KBM-7 (cell line): ENCODE data around the gene ZNF670.
A peak's percentile ranks its signal among the peaks of the same experiment; 100 is the strongest.
"Not testable (repeated sequence)": the region's sequence is repeated elsewhere in the genome, so short reads cannot be mapped to it uniquely, and the experiment has no call there.

Experiments used
- DNase-seq: peaks from one replicate; pipeline ENCODE4 v3.0.0-alpha.2; 2015
- in situ Hi-C: fragments of 300-500 bp; cut with MboI; formaldehyde crosslinking; loops from 2 replicates; pipeline ENCODE4 v1.14.3; 2020; ENCODE audit warnings: low sequenced_read_pairs, low pct_unique_long_range_greater_than_20kb, mixed read lengths

ZNF670 gene

GRCh38 chr1:247056071-247056470, 22.5 kb downstream of the ZNF670 start:
- in situ Hi-C loops, result no loop called here
- DNase-seq, result no peak

GRCh38 chr1:247054992-247055415, 23.6 kb downstream of the ZNF670 start:
- peak; percentile 31 for DNase-seq
- in situ Hi-C loops, result no loop called here

DNA sequence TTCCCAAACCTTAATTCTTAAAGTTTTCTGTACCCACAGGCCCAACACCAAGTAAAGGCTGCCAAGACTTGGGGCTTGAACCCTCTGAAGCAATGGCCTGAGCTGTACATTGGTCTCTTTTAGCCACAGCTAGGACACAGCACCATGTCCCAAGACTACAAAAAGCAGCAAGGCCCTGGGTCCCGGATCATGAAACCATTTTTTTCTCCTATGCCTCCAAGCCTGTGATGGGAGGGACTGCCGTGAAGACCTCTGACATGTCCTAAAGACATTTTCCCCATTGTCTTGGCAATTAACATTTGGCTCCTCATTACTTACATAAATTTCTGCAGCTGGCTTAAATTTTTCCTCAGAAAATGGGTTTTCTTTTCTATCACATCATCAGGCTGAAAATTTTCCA, 30.9 kb downstream of the ZNF670 start:
- DNase-seq, result no peak
- in situ Hi-C loops, result no loop called here

DNA sequence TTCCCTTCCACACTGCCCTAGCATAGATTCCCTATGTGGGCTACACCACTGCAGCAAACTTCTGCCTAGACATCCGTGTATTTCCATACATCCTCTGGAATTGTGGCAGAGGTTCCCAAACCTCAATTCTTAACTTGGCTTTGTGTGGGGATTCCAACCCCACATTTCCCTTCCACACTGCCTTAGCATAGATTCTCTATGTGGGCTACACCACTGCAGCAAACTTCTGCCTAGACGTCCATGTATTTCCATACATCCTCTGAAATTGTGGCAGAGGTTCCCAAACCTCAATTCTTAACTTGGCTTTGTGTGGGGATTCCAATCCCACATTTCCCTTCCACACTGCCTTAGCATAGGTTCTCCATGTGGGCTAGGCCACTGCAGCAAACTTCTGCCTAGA, 31.4 kb downstream of the ZNF670 start:
- DNase-seq, result no peak
- in situ Hi-C loops, result no loop called here

GRCh38 chr1:247043406-247043805, 35.2 kb downstream of the ZNF670 start:
- in situ Hi-C loops, result no loop called here
- no peak for DNase-seq

DNA sequence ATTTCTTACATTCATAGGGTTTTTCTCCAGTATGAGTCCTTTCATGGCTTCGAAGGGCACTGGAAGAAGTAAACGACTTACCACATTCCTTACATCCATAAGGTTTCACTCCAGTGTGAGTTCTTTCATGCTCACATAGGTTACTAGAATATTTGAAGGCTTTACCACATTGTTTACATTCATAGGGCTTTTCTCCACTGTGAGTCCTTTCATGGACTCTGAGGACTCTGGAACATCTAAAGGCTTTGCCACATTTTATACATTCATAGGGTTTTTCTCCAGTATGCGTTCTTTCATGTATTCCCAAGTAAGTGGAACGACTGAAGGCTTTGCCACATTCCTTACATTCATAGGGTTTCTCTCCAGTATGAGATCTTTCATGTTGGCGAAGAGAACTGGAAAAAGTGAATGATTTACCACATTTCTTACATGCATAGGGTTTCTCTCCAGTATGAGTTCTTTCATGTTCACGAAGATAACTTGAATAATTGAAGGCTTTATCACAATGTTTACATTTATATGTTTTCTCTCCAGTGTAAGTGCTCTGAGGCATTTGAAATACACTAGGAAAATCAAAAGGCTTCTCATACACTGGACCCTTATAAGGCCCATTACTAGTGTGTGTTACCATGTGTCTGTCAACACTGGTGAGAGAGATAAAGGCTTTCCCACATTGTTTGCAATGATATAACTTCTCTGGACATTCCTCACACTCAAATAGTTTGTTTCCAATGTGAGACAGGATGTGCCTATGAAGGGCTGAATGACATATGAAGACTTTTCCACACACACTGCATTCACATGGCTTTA, 40.9 kb downstream of the ZNF670 start:
- DNase-seq, result no peak
- in situ Hi-C loops, result no loop called here

- DNase-seq, in situ Hi-C loops: not testable (repeated sequence)
Measured at GRCh38 chr1:247032306-247032705, 46.3 kb downstream of the ZNF670 start.
